ENCODE results near the gene ACMSD.

Gene ACMSD

GRCh38 chr2:134862674-134863073 is 24.3 kb downstream of the ACMSD start:
- no peak for TF ChIP-seq CTCF (IDR thresholded peaks at IDR 0.05; ENCODE audit: low read depth, low read length)
- no peak for DNase-seq (ENCODE audit: low read depth in 2 of 2)
- H3K4me3 ChIP-seq (replicated peaks in 1 of 2; ENCODE audit: low read depth in 2 of 2, low read length in 2 of 2) = no peak overlapping the region

- TF ChIP-seq CTCF (IDR thresholded peaks at IDR 0.05; ENCODE audit: low read depth, low read length) = no peak
- H3K4me3 ChIP-seq (replicated peaks in 1 of 2; ENCODE audit: low read depth in 2 of 2, low read length in 2 of 2) = no peak overlapping the region
- no peak for DNase-seq (ENCODE audit: low read depth in 2 of 2)
Measured at GRCh38 chr2:134863446-134863845, 25.0 kb downstream of the ACMSD start.

- no peak for DNase-seq (ENCODE audit: low read depth in 2 of 2)
- no peak for TF ChIP-seq CTCF (IDR thresholded peaks at IDR 0.05; ENCODE audit: low read depth, low read length)
- no peak overlapping the region for H3K4me3 ChIP-seq (replicated peaks in 1 of 2; ENCODE audit: low read depth in 2 of 2, low read length in 2 of 2)
Measured at GRCh38 chr2:134865067-134865787, 26.8 kb downstream of the ACMSD start.

- TF ChIP-seq CTCF (IDR thresholded peaks at IDR 0.05; ENCODE audit: low read depth, low read length) = no peak
- no peak overlapping the region for H3K4me3 ChIP-seq (replicated peaks in 1 of 2; ENCODE audit: low read depth in 2 of 2, low read length in 2 of 2)
- DNase-seq (ENCODE audit: low read depth in 2 of 2) = peak; percentile 2 to 74
Measured at GRCh38 chr2:134866498-134867099, 28.2 kb downstream of the ACMSD start.

GRCh38 chr2:134869946-134870736 is 31.7 kb downstream of the ACMSD start:
- peak; percentile 34 to 62 for DNase-seq (ENCODE audit: low read depth in 2 of 2)
- H3K4me3 ChIP-seq (replicated peaks in 1 of 2; ENCODE audit: low read depth in 2 of 2, low read length in 2 of 2) = no peak overlapping the region
- no peak for TF ChIP-seq CTCF (IDR thresholded peaks at IDR 0.05; ENCODE audit: low read depth, low read length)

GRCh38 chr2:134873152-134873551 is 34.7 kb downstream of the ACMSD start:
- H3K4me3 ChIP-seq (replicated peaks in 1 of 2; ENCODE audit: low read depth in 2 of 2, low read length in 2 of 2) = no peak overlapping the region
- TF ChIP-seq CTCF (IDR thresholded peaks at IDR 0.05; ENCODE audit: low read depth, low read length) = no peak
- no peak for DNase-seq (ENCODE audit: low read depth in 2 of 2)
